Colon (tissue), 2 donors: ENCODE results near the gene SORCS2.

ENCODE experiments used
- FAIRE-seq: peaks from 2 replicates; lab custom pipeline; 2012; peaks lifted over from hg19 to GRCh38; lab: Jason Lieb, UNC
- donor health status: control.
- donor health status: control.

The SORCS2 gene

GRCh38 chr4:7781366-7781765 lies 589.0 kb downstream of the SORCS2 start:
- FAIRE-seq = no peak

- no peak for FAIRE-seq
These were observed 589.7 kb downstream of the SORCS2 start for GRCh38 chr4:7781993-7782392.

- no peak for FAIRE-seq
These were observed 590.4 kb downstream of the SORCS2 start for GRCh38 chr4:7782783-7783182.

- FAIRE-seq = no peak
These were observed 591.2 kb downstream of the SORCS2 start for GRCh38 chr4:7783541-7783940.

GRCh38 chr4:7784131-7784870 lies 592.0 kb downstream of the SORCS2 start:
- FAIRE-seq = no peak

- no peak for FAIRE-seq
These were observed 592.7 kb downstream of the SORCS2 start for GRCh38 chr4:7785017-7785416.

- FAIRE-seq = no peak
These were observed 593.7 kb downstream of the SORCS2 start for GRCh38 chr4:7786040-7786439.

- FAIRE-seq = no peak
These were observed 594.2 kb downstream of the SORCS2 start for GRCh38 chr4:7786517-7786916.

GRCh38 chr4:7787067-7787466 lies 594.7 kb downstream of the SORCS2 start:
- FAIRE-seq = no peak

GRCh38 chr4:7787681-7788141 lies 595.4 kb downstream of the SORCS2 start:
- FAIRE-seq = no peak

GRCh38 chr4:7788193-7788592 lies 595.9 kb downstream of the SORCS2 start:
- no peak for FAIRE-seq

GRCh38 chr4:7788694-7789425 lies 596.5 kb downstream of the SORCS2 start:
- FAIRE-seq = no peak

GRCh38 chr4:7790023-7790422 lies 597.7 kb downstream of the SORCS2 start:
- no peak for FAIRE-seq

- no peak for FAIRE-seq
These were observed 598.7 kb downstream of the SORCS2 start for GRCh38 chr4:7790999-7791398.
